Endothelial cell of umbilical vein (primary cell): ENCODE results near the gene GUCA2B. TPM values are rescaled to one million over a fixed set of nuclear protein-coding genes. Genes with fewer than 3 reads are reported as not detected.

ENCODE experiments used
- BruUV-seq: library from RNA; stranded (reverse); fragments of 400-500 nt; replicated peaks from 2 replicates; lab custom pipeline; 2021; lab: Mats Ljungman, UMichigan
- CTCF ChIA-PET: fragments of 300-600, 350-600 bp; sonication (Branson Sonifier 250); formaldehyde crosslinking; loops from one replicate; lab custom pipeline; 2021; ENCODE audit warnings: antibody characterized with exemption, inconsistent platforms; lab: Charles Lee
- POLR2A ChIA-PET: fragments of 300-600, 350-600 bp; sonication (Branson Sonifier 250); formaldehyde crosslinking; loops from one replicate; lab custom pipeline; 2021; ENCODE audit warnings: antibody characterized with exemption, inconsistent platforms; lab: Charles Lee
- DNase-seq: peaks from one replicate; pipeline ENCODE4 v3.0.0-alpha.2; 2011; ENCODE audit warnings: low read depth, low spot score
- FAIRE-seq: peaks from 2 replicates; lab custom pipeline; 2011; peaks lifted over from hg19 to GRCh38; lab: Jason Lieb, UNC
- H2AFZ ChIP-seq: 2 replicates; pipeline ENCODE4 v1.6.0; 2012; ENCODE audit warnings: low read depth, low read length, control low read depth, inconsistent platforms
- H3K27ac ChIP-seq: 2 replicates; pipeline ENCODE4 v1.5.1; 2011; ENCODE audit warnings: low read depth, mild to moderate bottlenecking, control low read depth, low read length, moderate library complexity; ENCODE audit not compliant: insufficient read depth
- H3K27me3 ChIP-seq, 2 experiments: 2 replicates each; pipeline versions ENCODE4 v1.6.0 to v1.6.1; 2011; ENCODE audit warnings: low read length in 2 of 2, mixed read lengths in 1 of 2; ENCODE audit not compliant: control insufficient read depth in 2 of 2, insufficient read depth in 2 of 2
- H3K36me3 ChIP-seq, 2 experiments: 2 replicates in 1 of 2; 3 replicates in 1 of 2; pipeline ENCODE4 v1.5.1; 2011; ENCODE audit warnings: low read length in 2 of 2, mild to moderate bottlenecking in 1 of 2, moderate library complexity in 1 of 2; ENCODE audit not compliant: control insufficient read depth in 2 of 2, insufficient read depth in 2 of 2; ENCODE audit errors: extremely low read depth in 1 of 2
- H3K4me1 ChIP-seq: 3 replicates; pipeline ENCODE4 v1.5.1; 2011; ENCODE audit warnings: mild to moderate bottlenecking, low read length; ENCODE audit not compliant: control insufficient read depth, insufficient read depth; ENCODE audit errors: extremely low read depth
- H3K4me2 ChIP-seq: 2 replicates; pipeline ENCODE4 v1.6.1; 2011; ENCODE audit warnings: low read length, control low read depth, mixed read lengths; ENCODE audit not compliant: insufficient read depth
- H3K4me3 ChIP-seq, 3 experiments: fragments of 200-600 bp in 1 of 3; sonication (generic), shearing (Covaris generic) in 1 of 3; replicated peaks in 1 of 3; 2 replicates each; pipeline ENCODE4 v1.5.1; 2011 to 2016; ENCODE audit warnings: control low read depth in 3 of 3, low read length in 3 of 3, mild to moderate bottlenecking in 2 of 3, inconsistent platforms in 1 of 3, low read depth in 1 of 3, moderate library complexity in 1 of 3; ENCODE audit not compliant: insufficient read depth in 1 of 3
- H3K79me2 ChIP-seq: 2 replicates; pipeline ENCODE4 v1.6.0; 2012; ENCODE audit warnings: low read length, inconsistent platforms; ENCODE audit not compliant: control insufficient read depth, insufficient read depth
- H3K9ac ChIP-seq: replicated peaks from 2 replicates; pipeline ENCODE3; 2011; ENCODE audit warnings: low read length, control low read depth; ENCODE audit not compliant: insufficient read depth; ENCODE audit errors: extremely low read depth
- H3K9me1 ChIP-seq: replicated peaks from 3 replicates; pipeline ENCODE4 v1.6.0; 2011; ENCODE audit warnings: mild to moderate bottlenecking, low read length; ENCODE audit not compliant: control insufficient read depth, insufficient read depth; ENCODE audit errors: extremely low read depth
- H3K9me3 ChIP-seq: replicated peaks from 2 replicates; pipeline ENCODE4 v1.5.1; 2012; ENCODE audit warnings: low read length, inconsistent platforms; ENCODE audit not compliant: control insufficient read depth, insufficient read depth
- H4K20me1 ChIP-seq: replicated peaks from 2 replicates; pipeline ENCODE3; 2011; ENCODE audit warnings: mild to moderate bottlenecking, low read length; ENCODE audit not compliant: control insufficient read depth, insufficient read depth; ENCODE audit errors: extremely low read depth
- CTCF ChIP-seq, 2 donors: IDR thresholded peaks; 1 replicate in 1 of 2; 2 replicates in 1 of 2; pipeline ENCODE4 v1.5.1; 2011; ENCODE audit warnings: low read length in 2 of 2, mild to moderate bottlenecking in 2 of 2, moderate library complexity in 2 of 2, control low read depth in 1 of 2, inconsistent platforms in 1 of 2, low read depth in 1 of 2; ENCODE audit not compliant: insufficient read depth in 1 of 2; ENCODE audit errors: extremely low read depth in 1 of 2
- FOS ChIP-seq: IDR thresholded peaks from 2 replicates; pipeline ENCODE4 v1.6.1; 2011; ENCODE audit warnings: mild to moderate bottlenecking, low read length, moderate library complexity, borderline replicate concordance; ENCODE audit not compliant: insufficient read depth
- MAX ChIP-seq: IDR thresholded peaks from 2 replicates; pipeline ENCODE4 v1.6.1; 2011; ENCODE audit not compliant: insufficient read depth, insufficient read length
- POLR2A ChIP-seq: IDR thresholded peaks from 2 replicates; pipeline ENCODE4 v1.6.1; 2012; ENCODE audit warnings: low read depth, mild to moderate bottlenecking, control low read depth, low read length
- POLR2AphosphoS5 ChIP-seq: IDR thresholded peaks from 2 replicates; pipeline ENCODE4 v1.6.1; 2012; ENCODE audit warnings: low read depth, mild to moderate bottlenecking, control low read depth, low read length, moderate library complexity; ENCODE audit not compliant: insufficient read depth
- dilution Hi-C: fragments of 300-500 bp; cut with MboI; formaldehyde crosslinking; loops from one replicate; pipeline ENCODE4 v1.15.0; 2019; ENCODE audit warnings: low sequenced_read_pairs; ENCODE audit not compliant: extremely low pct_ligation_motif_present
- intact Hi-C: fragments of 100-400 bp; cut with micrococcal nuclease; formaldehyde crosslinking; loops from one replicate; pipeline ENCODE4 v1.10.0; 2022
- polyA plus RNA-seq, 4 experiments: library from polyadenylated mRNA; depleted of rRNA in 3 of 4; stranded (reverse) in 3 of 4; unstranded in 1 of 4; fragments of >200 nt; gene quantifications; 2 replicates each; pipeline versions ENCODE4 v1.2.1 to v1.2.3, GENCODE V29; 2011 to 2012; ENCODE audit warnings: missing spikeins in 1 of 4
- total RNA-seq: library from RNA; stranded (reverse); gene quantifications from 2 replicates; pipeline ENCODE4 v1.2.3, GENCODE V29; 2021

GUCA2B gene
- total and polyA plus RNA-seq, 2 donors (not counting 3 experiments of a cell fraction or from before 2014, with no cell fraction given): not detected

GRCh38 chr1:42176902-42177519 is 23.8 kb downstream of the GUCA2B start:
- no peak for TF ChIP-seq POLR2AphosphoS5
- TF ChIP-seq CTCF (IDR thresholded peaks at IDR 0.05; ENCODE audit: extremely low read depth in 1 of 2, insufficient read depth in 1 of 2, low read depth in 1 of 2, low read length in 2 of 2): peak; percentile 68 to 76
- intact Hi-C loops: loop anchor here (1.0 to 10.0 kb wide), 2 partner anchors 157 to 478 kb away; partner anchors contain the start of gene PPIH
- Histone ChIP-seq H3K4me3 (no peak overlapping the region), H3K9me3 (no peaks in the 10 kb centered on the region), H3K4me1 (peaks cover 17% of the 10 kb centered on the region), H2AFZ (no peak overlapping the region), H3K4me2 (peak overlapping the region; percentile 25), H3K27me3 (no peaks in the 10 kb centered on the region), H3K9me1 (no peaks in the 10 kb centered on the region), H3K79me2 (no peaks in the 10 kb centered on the region), H3K36me3 (no peaks in the 10 kb centered on the region), H3K27ac (peak overlapping the region; percentile 20), H4K20me1 (no peaks in the 10 kb centered on the region), H3K9ac (no peak overlapping the region)
- dilution Hi-C loops: no loop called here
- peak; percentile 72 for FAIRE-seq
- CTCF ChIA-PET: interaction anchor here (0.8 to 3.0 kb wide), 11 partner anchors 16 to 365 kb away, joined by 3 to 19 read pairs (median 4); partner anchors contain the start of gene FOXJ3
- POLR2A ChIA-PET: no interaction called here
- BruUV-seq: no TSS peak
- peak; percentile 66 for DNase-seq

GRCh38 chr1:42177541-42177981 is 24.4 kb downstream of the GUCA2B start:
- peak overlapping the region; percentile 20 for H3K27ac ChIP-seq
- intact Hi-C loops (loop anchor here (1.0 to 10.0 kb wide), 2 partner anchors 157 to 477 kb away; partner anchors contain the start of gene PPIH), dilution Hi-C loops (no loop called here)
- no peaks in the 10 kb centered on the region for H3K9me1 ChIP-seq
- H3K36me3 ChIP-seq: no peaks in the 10 kb centered on the region
- peak; percentile 92 for DNase-seq
- TSS peak; percentile 11 for BruUV-seq
- no peaks in the 10 kb centered on the region for H4K20me1 ChIP-seq
- peak; percentile 88 for FAIRE-seq
- no peak for TF ChIP-seq POLR2A
- TF ChIP-seq FOS: peak; percentile 73
- TF ChIP-seq MAX: no peak
- ChIA-PET CTCF (interaction anchor here (0.8 to 3.0 kb wide), 10 partner anchors 15 to 366 kb away, joined by 3 to 19 read pairs (median 4); partner anchors contain the start of gene FOXJ3), POLR2A (no interaction called here)
- H3K27me3 ChIP-seq: no peaks in the 10 kb centered on the region
- H3K9ac ChIP-seq: no peak overlapping the region
- H3K9me3 ChIP-seq: no peaks in the 10 kb centered on the region
- no peak overlapping the region for H3K4me3 ChIP-seq
- H2AFZ ChIP-seq: no peak overlapping the region
- H3K4me1 ChIP-seq: peaks cover 14% of the 10 kb centered on the region
- H3K79me2 ChIP-seq: no peaks in the 10 kb centered on the region
- peak overlapping the region; percentile 25 for H3K4me2 ChIP-seq
